SK-N-SH (cell line): Measurements from ENCODE around the gene SYT11.

Experiments
- JUND ChIP-seq: IDR thresholded peaks from 2 replicates; pipeline ENCODE4 v1.4.0; 2012
- RAD21 ChIP-seq: IDR thresholded peaks from 2 replicates; pipeline ENCODE4 v1.6.1; 2012; ENCODE audit warnings: mild to moderate bottlenecking, low read length
- RCOR1 ChIP-seq: fragments of 150-350 bp; IDR thresholded peaks from 2 replicates; pipeline ENCODE4 v1.6.1; 2017; ENCODE audit warnings: antibody characterized with exemption, low read length
- SMC3 ChIP-seq: IDR thresholded peaks from 2 replicates; pipeline ENCODE4 v1.6.1; 2012; ENCODE audit warnings: low read depth, low read length, improper control_type of control experiment
- TCF12 ChIP-seq: IDR thresholded peaks from 2 replicates; pipeline ENCODE4 v1.4.0; 2012
- YY1 ChIP-seq: IDR thresholded peaks from 2 replicates; pipeline ENCODE4 v1.4.0; 2012; ENCODE audit warnings: low read depth, mild to moderate bottlenecking
- TF ChIP-seq, protein P1 (sequence below): fragments of 200-600 bp; sonication (generic); IDR thresholded peaks from 2 replicates; pipeline ENCODE4 v1.6.1; 2017; ENCODE audit warnings: antibody characterized with exemption, mild to moderate bottlenecking, moderate library complexity
- TF ChIP-seq, protein P2 (sequence below): IDR thresholded peaks from 2 replicates; pipeline ENCODE4 v1.4.0; 2012; ENCODE audit warnings: low read depth
- TF ChIP-seq, protein P3 (sequence below): IDR thresholded peaks from 2 replicates; pipeline ENCODE4 v1.6.1; 2012; ENCODE audit warnings: mild to moderate bottlenecking, low read depth, low read length, moderate library complexity
- TF ChIP-seq, protein P4 (sequence below): fragments of 150-350 bp; IDR thresholded peaks from 2 replicates; pipeline ENCODE4 v1.6.1; 2016; ENCODE audit warnings: mild to moderate bottlenecking, low read depth, low read length

DNA sequence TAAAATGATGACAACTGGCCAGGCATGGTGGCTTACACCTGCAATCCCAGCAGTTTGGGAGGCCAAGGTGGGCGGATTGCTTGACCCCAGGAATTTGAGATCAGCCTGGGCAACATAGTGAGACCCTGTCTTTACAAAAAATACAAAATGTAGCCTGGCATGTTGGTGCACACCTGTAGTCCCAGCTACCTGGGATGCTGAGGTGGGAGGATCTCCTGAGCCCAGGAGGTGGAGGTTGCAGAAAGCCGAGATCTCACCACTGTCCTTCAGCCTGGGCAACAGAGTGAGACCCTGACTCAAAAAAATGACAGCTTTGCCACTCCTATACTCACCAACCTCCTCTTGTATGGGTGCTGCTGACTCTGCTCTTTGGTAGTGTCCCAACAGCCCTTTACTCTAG lies 18.6 kb downstream of the SYT11 start:
- TF ChIP-seq, protein P1, sequence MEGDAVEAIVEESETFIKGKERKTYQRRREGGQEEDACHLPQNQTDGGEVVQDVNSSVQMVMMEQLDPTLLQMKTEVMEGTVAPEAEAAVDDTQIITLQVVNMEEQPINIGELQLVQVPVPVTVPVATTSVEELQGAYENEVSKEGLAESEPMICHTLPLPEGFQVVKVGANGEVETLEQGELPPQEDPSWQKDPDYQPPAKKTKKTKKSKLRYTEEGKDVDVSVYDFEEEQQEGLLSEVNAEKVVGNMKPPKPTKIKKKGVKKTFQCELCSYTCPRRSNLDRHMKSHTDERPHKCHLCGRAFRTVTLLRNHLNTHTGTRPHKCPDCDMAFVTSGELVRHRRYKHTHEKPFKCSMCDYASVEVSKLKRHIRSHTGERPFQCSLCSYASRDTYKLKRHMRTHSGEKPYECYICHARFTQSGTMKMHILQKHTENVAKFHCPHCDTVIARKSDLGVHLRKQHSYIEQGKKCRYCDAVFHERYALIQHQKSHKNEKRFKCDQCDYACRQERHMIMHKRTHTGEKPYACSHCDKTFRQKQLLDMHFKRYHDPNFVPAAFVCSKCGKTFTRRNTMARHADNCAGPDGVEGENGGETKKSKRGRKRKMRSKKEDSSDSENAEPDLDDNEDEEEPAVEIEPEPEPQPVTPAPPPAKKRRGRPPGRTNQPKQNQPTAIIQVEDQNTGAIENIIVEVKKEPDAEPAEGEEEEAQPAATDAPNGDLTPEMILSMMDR, result no peak
- TF ChIP-seq RAD21 (no peak), JUND (no peak), RCOR1 (no peak), YY1 (no peak), SMC3 (no peak), TCF12 (no peak)
- TF ChIP-seq, protein P2, sequence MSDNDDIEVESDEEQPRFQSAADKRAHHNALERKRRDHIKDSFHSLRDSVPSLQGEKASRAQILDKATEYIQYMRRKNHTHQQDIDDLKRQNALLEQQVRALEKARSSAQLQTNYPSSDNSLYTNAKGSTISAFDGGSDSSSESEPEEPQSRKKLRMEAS, result no peak
- TF ChIP-seq, protein P3, sequence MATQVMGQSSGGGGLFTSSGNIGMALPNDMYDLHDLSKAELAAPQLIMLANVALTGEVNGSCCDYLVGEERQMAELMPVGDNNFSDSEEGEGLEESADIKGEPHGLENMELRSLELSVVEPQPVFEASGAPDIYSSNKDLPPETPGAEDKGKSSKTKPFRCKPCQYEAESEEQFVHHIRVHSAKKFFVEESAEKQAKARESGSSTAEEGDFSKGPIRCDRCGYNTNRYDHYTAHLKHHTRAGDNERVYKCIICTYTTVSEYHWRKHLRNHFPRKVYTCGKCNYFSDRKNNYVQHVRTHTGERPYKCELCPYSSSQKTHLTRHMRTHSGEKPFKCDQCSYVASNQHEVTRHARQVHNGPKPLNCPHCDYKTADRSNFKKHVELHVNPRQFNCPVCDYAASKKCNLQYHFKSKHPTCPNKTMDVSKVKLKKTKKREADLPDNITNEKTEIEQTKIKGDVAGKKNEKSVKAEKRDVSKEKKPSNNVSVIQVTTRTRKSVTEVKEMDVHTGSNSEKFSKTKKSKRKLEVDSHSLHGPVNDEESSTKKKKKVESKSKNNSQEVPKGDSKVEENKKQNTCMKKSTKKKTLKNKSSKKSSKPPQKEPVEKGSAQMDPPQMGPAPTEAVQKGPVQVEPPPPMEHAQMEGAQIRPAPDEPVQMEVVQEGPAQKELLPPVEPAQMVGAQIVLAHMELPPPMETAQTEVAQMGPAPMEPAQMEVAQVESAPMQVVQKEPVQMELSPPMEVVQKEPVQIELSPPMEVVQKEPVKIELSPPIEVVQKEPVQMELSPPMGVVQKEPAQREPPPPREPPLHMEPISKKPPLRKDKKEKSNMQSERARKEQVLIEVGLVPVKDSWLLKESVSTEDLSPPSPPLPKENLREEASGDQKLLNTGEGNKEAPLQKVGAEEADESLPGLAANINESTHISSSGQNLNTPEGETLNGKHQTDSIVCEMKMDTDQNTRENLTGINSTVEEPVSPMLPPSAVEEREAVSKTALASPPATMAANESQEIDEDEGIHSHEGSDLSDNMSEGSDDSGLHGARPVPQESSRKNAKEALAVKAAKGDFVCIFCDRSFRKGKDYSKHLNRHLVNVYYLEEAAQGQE, result no peak
- TF ChIP-seq, protein P4, sequence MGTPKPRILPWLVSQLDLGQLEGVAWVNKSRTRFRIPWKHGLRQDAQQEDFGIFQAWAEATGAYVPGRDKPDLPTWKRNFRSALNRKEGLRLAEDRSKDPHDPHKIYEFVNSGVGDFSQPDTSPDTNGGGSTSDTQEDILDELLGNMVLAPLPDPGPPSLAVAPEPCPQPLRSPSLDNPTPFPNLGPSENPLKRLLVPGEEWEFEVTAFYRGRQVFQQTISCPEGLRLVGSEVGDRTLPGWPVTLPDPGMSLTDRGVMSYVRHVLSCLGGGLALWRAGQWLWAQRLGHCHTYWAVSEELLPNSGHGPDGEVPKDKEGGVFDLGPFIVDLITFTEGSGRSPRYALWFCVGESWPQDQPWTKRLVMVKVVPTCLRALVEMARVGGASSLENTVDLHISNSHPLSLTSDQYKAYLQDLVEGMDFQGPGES, result no peak
